GM03348 (cell line): ENCODE measurements around the gene PEMT.

ENCODE experiments used
- DNase-seq: peaks from one replicate; pipeline ENCODE4 v3.0.0; 2012; ENCODE audit warnings: low spot score

PEMT gene

GRCh38 chr17:17605083-17605728 is 13.7 kb upstream of the PEMT start:
- DNase-seq: no peak

GRCh38 chr17:17603895-17604225 is 12.4 kb upstream of the PEMT start:
- DNase-seq: no peak

GRCh38 chr17:17603178-17603894 is 11.8 kb upstream of the PEMT start:
- DNase-seq: no peak

GRCh38 chr17:17599965-17600364 is 8.5 kb upstream of the PEMT start:
- no peak for DNase-seq

- DNase-seq: no peak
Measured at GRCh38 chr17:17598003-17598402, 6.5 kb upstream of the PEMT start.

- no peak for DNase-seq
Measured at GRCh38 chr17:17595755-17596154, 4.2 kb upstream of the PEMT start.

GRCh38 chr17:17593222-17593620 is 1.7 kb upstream of the PEMT start:
- no peak for DNase-seq

GRCh38 chr17:17590883-17591354 is 589 bp downstream of the PEMT start:
- DNase-seq: peak; percentile 33

- no peak for DNase-seq
Measured at GRCh38 chr17:17590141-17590751, 1.3 kb downstream of the PEMT start.

- DNase-seq: peak; percentile 30
Measured at GRCh38 chr17:17587614-17588337, 3.7 kb downstream of the PEMT start.

GRCh38 chr17:17582372-17582771 is 9.1 kb downstream of the PEMT start:
- no peak for DNase-seq

- no peak for DNase-seq
Measured at GRCh38 chr17:17581509-17581908, 10.0 kb downstream of the PEMT start.

GRCh38 chr17:17580662-17581470 is 10.6 kb downstream of the PEMT start:
- no peak for DNase-seq

- DNase-seq: no peak
Measured at GRCh38 chr17:17579691-17580090, 11.8 kb downstream of the PEMT start.

GRCh38 chr17:17577373-17577772 is 14.1 kb downstream of the PEMT start:
- DNase-seq: no peak

- no peak for DNase-seq
Measured at GRCh38 chr17:17576772-17577234, 14.7 kb downstream of the PEMT start.

GRCh38 chr17:17575360-17576251 is 15.9 kb downstream of the PEMT start:
- DNase-seq: peak; percentile 38

- no peak for DNase-seq
Measured at GRCh38 chr17:17573912-17574311, 17.6 kb downstream of the PEMT start.

GRCh38 chr17:17572010-17572785 is 19.3 kb downstream of the PEMT start:
- no peak for DNase-seq
